Upper lobe of left lung (tissue), 6 donors: Measurements from ENCODE around the gene STYK1. TPM values are rescaled to one million over a fixed set of nuclear protein-coding genes. Genes with fewer than 3 reads are reported as not detected.
"Not testable (repeated sequence)": the region's sequence is repeated elsewhere in the genome, so short reads cannot be mapped to it uniquely, and the experiment has no call there.

Experiments
- ATAC-seq, 2 donors: fragments of 200-7000 bp; cut with Tn5 transposase; one replicate each; pipeline ENCODE4 v1.9.1; 2022; ENCODE audit warnings: mild to moderate bottlenecking in 2 of 2, moderate library complexity in 2 of 2; ENCODE audit not compliant: low FRiP score in 2 of 2
- DNase-seq, 2 donors: peaks; one replicate each; pipeline ENCODE4 v3.0.0-alpha.2; 2019 to 2020
- H3K27ac ChIP-seq, 4 donors: fragments of 200-600 bp; sonication (generic); one replicate each; pipeline ENCODE4 v1.5.1; 2016 to 2019
- H3K27me3 ChIP-seq, 4 donors: fragments of 200-600 bp; sonication (generic); one replicate each; pipeline ENCODE4 v1.5.1; 2017 to 2019
- H3K36me3 ChIP-seq, 4 donors: fragments of 200-600 bp; sonication (generic); one replicate each; pipeline ENCODE4 v1.5.1; 2016 to 2019
- H3K4me1 ChIP-seq, 4 donors: fragments of 200-600 bp; sonication (generic); one replicate each; pipeline ENCODE4 v1.5.1; 2018 to 2019
- H3K4me3 ChIP-seq, 4 donors: fragments of 200-600 bp; sonication (generic); one replicate each; pipeline ENCODE4 v1.5.1; 2017 to 2019; ENCODE audit warnings: mild to moderate bottlenecking in 2 of 4, moderate library complexity in 1 of 4
- H3K9me3 ChIP-seq, 4 donors: fragments of 200-600 bp; sonication (generic); one replicate each; pipeline ENCODE4 v1.5.1; 2018 to 2019
- CTCF ChIP-seq, 6 experiments: fragments of 450-650 bp in 4 of 6; fragments of 200-600 bp in 2 of 6; sonication (generic) in 2 of 6; IDR thresholded peaks; one replicate each; pipeline ENCODE4 v1.5.1; 2016 to 2019; ENCODE audit warnings: antibody characterized with exemption in 6 of 6
- EP300 ChIP-seq, 4 donors: sonication (generic); formaldehyde crosslinking; IDR thresholded peaks; one replicate each; pipeline ENCODE4 v1.5.1; 2017; ENCODE audit warnings: antibody characterized with exemption in 4 of 4, control low read depth in 2 of 4
- POLR2A ChIP-seq, 4 donors: fragments of 450-650 bp; IDR thresholded peaks; one replicate each; pipeline ENCODE4 v1.5.1; 2016 to 2017; ENCODE audit warnings: antibody characterized with exemption in 4 of 4, mild to moderate bottlenecking in 2 of 4
- POLR2AphosphoS5 ChIP-seq, 2 donors: sonication (generic); formaldehyde crosslinking; IDR thresholded peaks; one replicate each; pipeline ENCODE4 v1.5.1; 2017; ENCODE audit warnings: antibody characterized with exemption in 2 of 2
- WGBS, 2 donors: methylation state at CpG; one replicate each; pipeline ENCODE4 v1.1.5; 2017 to 2018; 5-methylcytosine and 5-hydroxymethylcytosine counted together
- total RNA-seq, 6 donors: library from RNA; depleted of rRNA in 4 of 6; stranded (reverse); fragments of >200 nt in 4 of 6; gene quantifications; one replicate each; pipeline versions ENCODE4 v1.1.0 to v1.2.1, GENCODE V29; 2016 to 2021
- donor health status: DM: no; HTN: no; CAD: no; lungs with moderate emphysema.
- donor health status: DM: no; HTN: yes; CAD: no; lungs with severe emphysema.

STYK1 gene
- total RNA-seq, 6 donors from 2014 or later = 0.30 to 21.9 (median 1.1) TPM

GRCh38 chr12:10614056-10614370 is 59.8 kb downstream of the STYK1 start:
- Histone ChIP-seq H3K4me1 (peaks cover 12 to 21% (median 14%) of the 10 kb centered on the region in 4 donors), H3K4me3 (peak overlapping the region; percentile 69 to 94 (median 82)), H3K27ac (peak overlapping the region; percentile 85 to 94 (median 91)), H3K36me3 (peaks cover 0 to 13% (median 7%) of the 10 kb centered on the region in 4 donors), H3K27me3 (no peaks in the 10 kb centered on the region), H3K9me3 (no peaks in the 10 kb centered on the region)
- 25 to 45% methylated on average over 4 of the region's 4 CpGs for WGBS, 2 donors
- TF ChIP-seq EP300 (IDR thresholded peaks at IDR 0.05) = no peak
- TF ChIP-seq CTCF (IDR thresholded peaks at IDR 0.05) = no peak
- no peak for TF ChIP-seq POLR2A (IDR thresholded peaks at IDR 0.05)
- TF ChIP-seq POLR2AphosphoS5 (IDR thresholded peaks at IDR 0.05) = no peak
- no peak for DNase-seq
- no peak for ATAC-seq

GRCh38 chr12:10613349-10614055 is 60.4 kb downstream of the STYK1 start, which contains the start of gene MAGOHB:
Gene MAGOHB, minus strand, starts transcription at chr12:10613609. Its CDS starts 77 bp downstream, at chr12:10613532.
- peak; percentile 98 to 99 for ATAC-seq
- H3K4me3 ChIP-seq = peak within 1 kb of the TSS; percentile 69 to 94 (median 82)
- no peaks in the 10 kb centered on the region for H3K9me3 ChIP-seq
- WGBS, 2 donors = 0% methylated on average over 45 of the region's 45 CpGs
- TF ChIP-seq POLR2A (IDR thresholded peaks at IDR 0.05) (peak in 3 of 4 donors; percentile 67 to 80 (median 76)), CTCF (IDR thresholded peaks at IDR 0.05) (peak in 3 of 6 experiments; percentile 20 to 38 (median 22)), EP300 (IDR thresholded peaks at IDR 0.05) (peak in 1 of 4 donors; percentile 76), POLR2AphosphoS5 (IDR thresholded peaks at IDR 0.05) (peak; percentile 97 to 98)
- peak; percentile 94 to 99 for DNase-seq
- peaks cover 12 to 21% (median 14%) of the 10 kb centered on the region in 4 donors for H3K4me1 ChIP-seq
- peak within 1 kb of the TSS; percentile 85 to 94 (median 91) for H3K27ac ChIP-seq
- no peaks in the 10 kb centered on the region for H3K27me3 ChIP-seq
- H3K36me3 ChIP-seq = peaks cover 0 to 18% (median 7%) of the 10 kb centered on the region in 4 donors

GRCh38 chr12:10612984-10613348 is 60.9 kb downstream of the STYK1 start:
- no peak for TF ChIP-seq POLR2AphosphoS5 (IDR thresholded peaks at IDR 0.05)
- TF ChIP-seq POLR2A (IDR thresholded peaks at IDR 0.05) = no peak
- no peak for TF ChIP-seq CTCF (IDR thresholded peaks at IDR 0.05)
- TF ChIP-seq EP300 (IDR thresholded peaks at IDR 0.05) = no peak
- Histone ChIP-seq H3K4me3 (peak overlapping the region; percentile 69 to 94 (median 82)), H3K9me3 (no peaks in the 10 kb centered on the region), H3K27ac (peak overlapping the region; percentile 85 to 94 (median 91)), H3K27me3 (no peaks in the 10 kb centered on the region), H3K4me1 (peaks cover 12 to 21% (median 14%) of the 10 kb centered on the region in 4 donors), H3K36me3 (peaks cover 0 to 22% (median 8%) of the 10 kb centered on the region in 4 donors)
- WGBS, 2 donors = 0 to 1% methylated on average over 6 of the region's 6 CpGs
- ATAC-seq (peak; percentile 13 to 16), DNase-seq (no peak)

GRCh38 chr12:10612110-10612509 is 61.7 kb downstream of the STYK1 start:
- WGBS, 2 donors = 74 to 75% methylated on average over 6 of the region's 6 CpGs
- Histone ChIP-seq H3K4me3 (peak overlapping the region in 2 of 4 donors; percentile 69 to 72), H3K27ac (no peak overlapping the region)

GRCh38 chr12:10611258-10611657 is 62.6 kb downstream of the STYK1 start:
- not testable (repeated sequence) for H3K9me3 ChIP-seq, DNase-seq, H3K27ac ChIP-seq, ATAC-seq, H3K27me3 ChIP-seq, H3K4me3 ChIP-seq
- Histone ChIP-seq H3K4me1 (peaks cover 12 to 21% (median 14%) of the 10 kb centered on the region in 4 donors), H3K36me3 (peaks cover 0 to 39% (median 13%) of the 10 kb centered on the region in 4 donors)
- 89 to 93% methylated on average over 4 of the region's 4 CpGs for WGBS, 2 donors

More at GRCh38 chr12:10612110-10612509, 61.7 kb downstream of the STYK1 start:
- Histone ChIP-seq H3K4me1 (peaks cover 12 to 21% (median 14%) of the 10 kb centered on the region in 4 donors), H3K36me3 (peaks cover 0 to 30% (median 11%) of the 10 kb centered on the region in 4 donors), H3K27me3 (no peaks in the 10 kb centered on the region), H3K9me3 (no peaks in the 10 kb centered on the region)
- no peak for TF ChIP-seq POLR2AphosphoS5 (IDR thresholded peaks at IDR 0.05)
- TF ChIP-seq EP300 (IDR thresholded peaks at IDR 0.05) = no peak
- ATAC-seq (no peak), DNase-seq (no peak)
